Spleen (tissue), 11 donors: ENCODE results near the gene L3MBTL1. TPM values are rescaled to one million over a fixed set of nuclear protein-coding genes. Genes with fewer than 3 reads are reported as not detected.

ENCODE experiments used
- DNase-seq: peaks from one replicate; pipeline ENCODE4 v3.0.0-alpha.2; 2020
- H3K27ac ChIP-seq, 8 donors: fragments of 200-600 bp; sonication (generic) in 7 of 8; 1 replicate in 4 of 8; 2 replicates in 4 of 8; pipeline versions ENCODE4 v1.5.0 to v1.8.0; 2016 to 2021; ENCODE audit warnings: inconsistent platforms in 4 of 8, mild to moderate bottlenecking in 4 of 8, moderate library complexity in 1 of 8
- H3K27me3 ChIP-seq, 7 donors: fragments of 200-600 bp; sonication (generic) in 6 of 7; replicated peaks in 1 of 7; 1 replicate in 4 of 7; 2 replicates in 3 of 7; pipeline versions ENCODE4 v1.5.0 to v1.8.0; 2016 to 2021; ENCODE audit warnings: inconsistent platforms in 3 of 7, mild to moderate bottlenecking in 1 of 7
- H3K36me3 ChIP-seq, 6 donors: fragments of 200-600 bp; sonication (generic) in 5 of 6; 1 replicate in 4 of 6; 2 replicates in 2 of 6; pipeline versions ENCODE4 v1.5.0 to v1.8.0; 2016 to 2021; ENCODE audit warnings: inconsistent platforms in 2 of 6
- H3K4me1 ChIP-seq, 6 donors: fragments of 200-600 bp; sonication (generic) in 5 of 6; 1 replicate in 3 of 6; 2 replicates in 3 of 6; pipeline versions ENCODE4 v1.5.0 to v1.8.0; 2016 to 2021; ENCODE audit warnings: inconsistent platforms in 3 of 6
- H3K4me3 ChIP-seq, 8 donors: fragments of 200-600 bp; sonication (generic) in 7 of 8; 1 replicate in 4 of 8; 2 replicates in 4 of 8; pipeline versions ENCODE4 v1.5.0 to v1.8.0; 2016 to 2021; ENCODE audit warnings: inconsistent platforms in 4 of 8, mild to moderate bottlenecking in 4 of 8, moderate library complexity in 2 of 8
- H3K9me3 ChIP-seq, 8 donors: fragments of 200-600 bp; sonication (generic) in 7 of 8; 1 replicate in 4 of 8; 2 replicates in 4 of 8; pipeline versions ENCODE4 v1.5.0 to v1.8.0; 2016 to 2021; ENCODE audit warnings: inconsistent platforms in 4 of 8
- POLR2A ChIP-seq, 3 donors: fragments of 450-650 bp; IDR thresholded peaks; one replicate each; pipeline ENCODE4 v1.5.1; 2017; ENCODE audit warnings: antibody characterized with exemption in 3 of 3, mild to moderate bottlenecking in 1 of 3
- POLR2AphosphoS5 ChIP-seq, 3 donors: sonication (generic); formaldehyde crosslinking; IDR thresholded peaks; one replicate each; pipeline ENCODE4 v1.5.1; 2017; ENCODE audit warnings: antibody characterized with exemption in 3 of 3
- WGBS, 5 donors: extraction: QIAGEN DNeasy Blood & Tissue Kit in 3 of 5; methylation state at CpG; one replicate each; pipeline versions ENCODE4 v1.1.5 to v1.1.7; 2013 to 2018; 5-methylcytosine and 5-hydroxymethylcytosine counted together
- intact Hi-C: fragments of 100-400 bp; cut with DNase I; formaldehyde crosslinking; loops from one replicate; pipeline ENCODE4 v1.15.0; 2023; ENCODE audit warnings: low total_unique reads
- polyA plus RNA-seq, 3 donors: library from polyadenylated mRNA; stranded (reverse); fragments of 200-250 nt; gene quantifications; one replicate each; pipeline ENCODE4 v1.2.1, GENCODE V29; 2013
- total RNA-seq, 7 donors: library from RNA; depleted of rRNA in 3 of 7; stranded (reverse); fragments of >200 nt in 3 of 7; fragmentation: NEBNext Ultra II Directional in 4 of 7; extraction: Animal tissue kit (Norgen Biotek cat#: 25700) in 4 of 7; gene quantifications; one replicate each; pipeline versions ENCODE4 v1.1.0 to v1.2.1, GENCODE V29; 2016 to 2021
- TF ChIP-seq, protein P1 (sequence below), 11 experiments: fragments of 200-600 bp in 7 of 11; fragments of 450-650 bp in 4 of 11; sonication (generic) in 4 of 11; IDR thresholded peaks in 8 of 11; conservative IDR thresholded peaks in 3 of 11; 1 replicate in 7 of 11; 2 replicates in 4 of 11; pipeline versions ENCODE4 v1.4.0 to v1.8.0; 2016 to 2021; ENCODE audit warnings: antibody characterized with exemption in 11 of 11, inconsistent platforms in 4 of 11, mild to moderate bottlenecking in 1 of 11
- donor health status: healthy with polysubstance abuse.
- donor health status: DM: no; HTN: no; CAD: no; lungs with moderate emphysema.
- donor health status: DM: no; HTN: no; CAD: no.
- donor health status: Bipolar disorder and iron deficiency.
- donor health status: healthy.
- donor health status: DM: no; HTN: no; CAD: no.
- donor health status: DM: yes; HTN: yes; CAD: no.

L3MBTL1 gene
- total and polyA plus RNA-seq, 10 donors: 3.1 to 19.1 (median 14.1) TPM

DNA sequence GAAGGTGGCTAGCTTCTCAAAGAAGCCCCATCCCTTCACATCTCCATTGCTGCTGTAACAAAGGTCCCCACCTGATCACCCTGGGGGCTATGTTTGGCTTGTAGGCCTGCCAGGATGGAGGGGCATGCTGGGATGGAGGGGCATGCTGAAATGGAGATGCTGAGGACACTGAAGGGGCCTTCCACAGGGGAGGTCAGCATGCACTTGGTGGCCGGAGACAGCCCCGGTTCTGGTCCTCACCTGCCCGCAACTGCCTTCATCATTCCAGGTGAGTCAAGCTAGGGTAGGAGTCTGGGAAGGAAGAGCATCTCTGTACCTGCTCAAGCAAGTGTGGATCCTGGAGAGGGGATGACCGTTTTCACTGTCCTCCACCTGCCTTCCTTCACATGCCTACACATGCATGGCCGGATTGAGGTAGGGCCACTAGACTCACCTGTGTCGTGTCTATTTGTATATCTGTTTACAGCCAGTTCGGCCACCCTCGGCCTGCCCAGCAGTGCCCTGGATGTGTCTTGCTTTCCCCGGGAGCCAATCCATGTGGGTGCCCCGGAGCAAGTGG is 6.0 kb downstream of the L3MBTL1 start:
- no peaks in the 10 kb centered on the region for H3K9me3 ChIP-seq
- peaks cover 0 to 23% (median 10%) of the 10 kb centered on the region in 6 donors for H3K4me1 ChIP-seq
- peak; percentile 77 for DNase-seq
- TF ChIP-seq POLR2A (IDR thresholded peaks at IDR 0.05) (peak in 1 of 3 donors; percentile 21), POLR2AphosphoS5 (IDR thresholded peaks at IDR 0.05) (no peak)
- TF ChIP-seq, protein P1, sequence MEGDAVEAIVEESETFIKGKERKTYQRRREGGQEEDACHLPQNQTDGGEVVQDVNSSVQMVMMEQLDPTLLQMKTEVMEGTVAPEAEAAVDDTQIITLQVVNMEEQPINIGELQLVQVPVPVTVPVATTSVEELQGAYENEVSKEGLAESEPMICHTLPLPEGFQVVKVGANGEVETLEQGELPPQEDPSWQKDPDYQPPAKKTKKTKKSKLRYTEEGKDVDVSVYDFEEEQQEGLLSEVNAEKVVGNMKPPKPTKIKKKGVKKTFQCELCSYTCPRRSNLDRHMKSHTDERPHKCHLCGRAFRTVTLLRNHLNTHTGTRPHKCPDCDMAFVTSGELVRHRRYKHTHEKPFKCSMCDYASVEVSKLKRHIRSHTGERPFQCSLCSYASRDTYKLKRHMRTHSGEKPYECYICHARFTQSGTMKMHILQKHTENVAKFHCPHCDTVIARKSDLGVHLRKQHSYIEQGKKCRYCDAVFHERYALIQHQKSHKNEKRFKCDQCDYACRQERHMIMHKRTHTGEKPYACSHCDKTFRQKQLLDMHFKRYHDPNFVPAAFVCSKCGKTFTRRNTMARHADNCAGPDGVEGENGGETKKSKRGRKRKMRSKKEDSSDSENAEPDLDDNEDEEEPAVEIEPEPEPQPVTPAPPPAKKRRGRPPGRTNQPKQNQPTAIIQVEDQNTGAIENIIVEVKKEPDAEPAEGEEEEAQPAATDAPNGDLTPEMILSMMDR (IDR thresholded peaks at IDR 0.05 in 8 of 11, conservative IDR thresholded peaks at IDR 0.05 in 3 of 11): no peak
- H3K27me3 ChIP-seq: peaks cover 0 to 6% (median under 1%) of the 10 kb centered on the region in 7 donors
- H3K4me3 ChIP-seq: peak overlapping the region; percentile 20 to 86 (median 58)
- intact Hi-C loops: no loop called here
- WGBS, 5 donors: 57 to 74% (median 61%) methylated on average over 6 to 10 of the region's 10 CpGs
- peak overlapping the region in 7 of 8 donors; percentile 10 to 85 (median 77) for H3K27ac ChIP-seq
- H3K36me3 ChIP-seq: peaks cover 0 to 6% (median 0%) of the 10 kb centered on the region in 6 donors

DNA sequence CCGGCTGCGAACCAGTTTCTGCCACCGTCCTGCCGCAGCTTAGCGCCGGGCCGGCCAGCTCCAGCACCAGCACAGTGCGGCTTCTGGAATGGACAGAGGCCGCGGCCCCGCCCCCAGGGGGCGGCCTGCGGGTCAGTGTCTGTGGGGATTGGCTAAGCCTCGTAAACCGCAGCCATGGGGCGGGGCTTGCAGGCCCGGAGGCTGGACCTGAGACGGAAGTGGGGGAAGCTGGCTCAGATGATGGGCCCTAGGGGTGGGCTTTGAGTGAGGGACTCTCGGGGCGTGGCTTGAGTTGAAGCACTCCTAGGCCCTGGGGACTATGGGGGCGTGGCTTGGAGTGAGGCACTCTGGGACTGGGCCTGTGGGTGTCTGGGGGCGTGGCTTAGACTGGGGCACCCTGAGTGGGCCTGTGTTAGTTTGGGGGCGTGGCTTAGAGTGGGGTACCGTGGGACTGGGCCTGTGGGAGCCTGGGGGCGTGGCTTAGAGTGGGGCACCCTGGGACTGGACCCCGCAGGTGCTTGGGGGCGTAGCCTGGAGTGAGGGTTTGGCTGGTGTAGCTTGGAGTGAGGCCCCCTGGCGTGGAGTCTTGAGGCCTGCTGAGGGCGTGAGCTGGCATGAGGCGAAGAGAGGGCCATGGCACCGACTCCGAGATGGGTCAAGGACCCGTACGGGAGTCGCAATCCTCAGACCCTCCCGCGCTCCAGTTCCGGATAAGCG is 6.6 kb downstream of the L3MBTL1 start:
- Histone ChIP-seq H3K27me3 (no peaks in the 10 kb centered on the region), H3K4me3 (peak overlapping the region; percentile 42 to 86 (median 58)), H3K4me1 (peaks cover 0 to 21% (median 9%) of the 10 kb centered on the region in 6 donors), H3K27ac (peak overlapping the region in 7 of 8 donors; percentile 42 to 85 (median 77)), H3K9me3 (no peaks in the 10 kb centered on the region), H3K36me3 (peaks cover 0 to 6% (median 0%) of the 10 kb centered on the region in 6 donors)
- WGBS, 5 donors: 48 to 59% (median 53%) methylated on average over 17 to 39 of the region's 39 CpGs
- TF ChIP-seq, protein P1 (IDR thresholded peaks at IDR 0.05 in 8 of 11, conservative IDR thresholded peaks at IDR 0.05 in 3 of 11): peak in 10 of 11 experiments; percentile 12 to 53 (median 40)
- no peak for TF ChIP-seq POLR2A (IDR thresholded peaks at IDR 0.05)
- TF ChIP-seq POLR2AphosphoS5 (IDR thresholded peaks at IDR 0.05): peak; percentile 64 to 72 (median 68)
- intact Hi-C loops: no loop called here
- DNase-seq: peak; percentile 97

DNA sequence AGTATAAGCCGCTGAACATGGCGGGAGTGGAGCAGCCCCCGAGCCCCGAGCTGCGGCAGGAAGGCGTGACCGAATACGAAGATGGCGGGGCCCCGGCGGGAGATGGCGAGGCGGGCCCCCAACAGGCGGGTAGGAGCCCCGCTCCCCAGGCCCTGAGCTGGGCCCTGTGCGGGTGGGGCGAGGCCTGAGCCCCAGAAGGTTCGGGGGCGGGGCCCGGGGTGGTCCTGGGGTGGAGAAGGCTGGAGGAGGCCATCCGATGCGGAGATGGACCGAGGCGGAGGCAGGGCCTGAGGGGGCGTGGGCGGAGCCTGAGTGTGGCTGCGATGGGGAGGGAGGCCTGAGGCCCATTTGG is 7.1 kb downstream of the L3MBTL1 start:
- H3K27me3 ChIP-seq: no peaks in the 10 kb centered on the region
- peaks cover 0 to 21% (median 9%) of the 10 kb centered on the region in 6 donors for H3K4me1 ChIP-seq
- 38 to 77% (median 49%) methylated on average over 23 to 27 of the region's 27 CpGs for WGBS, 5 donors
- peak overlapping the region; percentile 42 to 86 (median 58) for H3K4me3 ChIP-seq
- no peaks in the 10 kb centered on the region for H3K9me3 ChIP-seq
- no peak for DNase-seq
- peaks cover 0 to 6% (median 0%) of the 10 kb centered on the region in 6 donors for H3K36me3 ChIP-seq
- H3K27ac ChIP-seq: peak overlapping the region in 7 of 8 donors; percentile 42 to 85 (median 77)
- TF ChIP-seq, protein P1 (IDR thresholded peaks at IDR 0.05 in 8 of 11, conservative IDR thresholded peaks at IDR 0.05 in 3 of 11): peak in 1 of 11 experiments; percentile 10
- TF ChIP-seq POLR2AphosphoS5 (IDR thresholded peaks at IDR 0.05): peak in 1 of 3 donors; percentile 5
- no peak for TF ChIP-seq POLR2A (IDR thresholded peaks at IDR 0.05)
- intact Hi-C loops: no loop called here

DNA sequence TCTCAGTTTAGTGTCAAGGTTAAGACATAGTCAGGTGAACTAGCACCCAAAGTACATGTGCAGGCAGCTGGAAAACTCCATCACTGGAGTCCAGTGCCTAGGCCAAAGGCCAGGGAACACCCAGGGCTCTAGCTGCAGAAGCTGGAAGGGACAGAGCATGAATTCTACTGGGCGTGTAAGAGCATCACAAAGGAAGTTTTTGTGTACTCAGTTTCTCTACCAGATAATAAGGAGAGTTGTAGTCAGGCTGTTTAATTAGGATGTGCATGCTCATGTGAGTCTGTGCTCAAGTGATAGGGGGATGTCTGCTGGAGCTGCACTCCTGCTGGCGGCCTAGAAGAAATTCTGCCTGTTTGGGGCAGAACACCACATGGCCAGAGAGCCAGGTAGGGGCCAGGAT is 8.1 kb downstream of the L3MBTL1 start:
- Histone ChIP-seq H3K9me3 (peaks cover 0 to 6% (median 0%) of the 10 kb centered on the region in 8 donors), H3K27me3 (no peaks in the 10 kb centered on the region), H3K27ac (no peak overlapping the region), H3K4me3 (peak overlapping the region in 2 of 8 donors; percentile 73 to 86), H3K4me1 (peaks cover 0 to 21% (median 9%) of the 10 kb centered on the region in 6 donors), H3K36me3 (peaks cover 0 to 6% (median 0%) of the 10 kb centered on the region in 6 donors)
- no peak for DNase-seq
- intact Hi-C loops: no loop called here
- WGBS, 5 donors: 82 to 94% (median 88%) methylated on average over 2 of the region's 2 CpGs
- TF ChIP-seq, protein P1 (IDR thresholded peaks at IDR 0.05 in 8 of 11, conservative IDR thresholded peaks at IDR 0.05 in 3 of 11): no peak
- TF ChIP-seq POLR2A (IDR thresholded peaks at IDR 0.05) (no peak), POLR2AphosphoS5 (IDR thresholded peaks at IDR 0.05) (no peak)
